ENCODE measurements around the gene MYO1F.

The MYO1F gene

GRCh38 chr19:8513687-8514504 is 63.3 kb downstream of the MYO1F start, which contains the start of gene ZNF414:
ZNF414 (minus strand) TSS chr19:8514167; CDS start chr19:8514046, 121 bp downstream.
- peak within 1 kb of the TSS; percentile 89 for H3K27ac ChIP-seq
- TF ChIP-seq ZFX (IDR thresholded peaks at IDR 0.05) = no peak
- TF ChIP-seq CTCF (conservative IDR thresholded peaks at IDR 0.05) = no peak

GRCh38 chr19:8513036-8513686 is 64.1 kb downstream of the MYO1F start:
- no peak for TF ChIP-seq ZFX (IDR thresholded peaks at IDR 0.05)
- no peak for TF ChIP-seq CTCF (conservative IDR thresholded peaks at IDR 0.05)
- H3K27ac ChIP-seq = peak overlapping the region; percentile 89

- peak overlapping the region; percentile 89 for H3K27ac ChIP-seq
- TF ChIP-seq CTCF (conservative IDR thresholded peaks at IDR 0.05) = no peak
- no peak for TF ChIP-seq ZFX (IDR thresholded peaks at IDR 0.05)
Observed at GRCh38 chr19:8512115-8512967, 64.9 kb downstream of the MYO1F start.

GRCh38 chr19:8511573-8512101 is 65.6 kb downstream of the MYO1F start:
- no peak for TF ChIP-seq ZFX (IDR thresholded peaks at IDR 0.05)
- H3K27ac ChIP-seq = no peak overlapping the region; the same call in 1 of the 2 replicates

- no peak for TF ChIP-seq ZFX (IDR thresholded peaks at IDR 0.05)
- no peak for TF ChIP-seq CTCF (conservative IDR thresholded peaks at IDR 0.05)
Observed at GRCh38 chr19:8510589-8511115, 66.6 kb downstream of the MYO1F start.

GRCh38 chr19:8506402-8506957 is 70.8 kb downstream of the MYO1F start:
- H3K27ac ChIP-seq = peak overlapping the region; percentile 59
- TF ChIP-seq CTCF (conservative IDR thresholded peaks at IDR 0.05) = peak; percentile 72; the same call in 1 of the 2 replicates
- 0 out of 2 replicates have a peak, but pooled peaks have one; percentile 4 for TF ChIP-seq ZFX (IDR thresholded peaks at IDR 0.05)

More at GRCh38 chr19:8510589-8511115, 66.6 kb downstream of the MYO1F start:
- no peak overlapping the region for H3K27ac ChIP-seq

All from C4-2B (cell line).